GM18502 (cell line): ENCODE measurements around the gene SPDYE2.
"Not testable (repeated sequence)": the region's sequence is repeated elsewhere in the genome, so short reads cannot be mapped to it uniquely, and the experiment has no call there.

Experiments used
- ATAC-seq: cut with Tn5 transposase; IDR thresholded peaks from one replicate; pipeline ENCODE4 v1.9.1; 2021; ENCODE audit warnings: mild to moderate bottlenecking; ENCODE audit not compliant: unreplicated experiment, poor library complexity

Gene SPDYE2, protein sequence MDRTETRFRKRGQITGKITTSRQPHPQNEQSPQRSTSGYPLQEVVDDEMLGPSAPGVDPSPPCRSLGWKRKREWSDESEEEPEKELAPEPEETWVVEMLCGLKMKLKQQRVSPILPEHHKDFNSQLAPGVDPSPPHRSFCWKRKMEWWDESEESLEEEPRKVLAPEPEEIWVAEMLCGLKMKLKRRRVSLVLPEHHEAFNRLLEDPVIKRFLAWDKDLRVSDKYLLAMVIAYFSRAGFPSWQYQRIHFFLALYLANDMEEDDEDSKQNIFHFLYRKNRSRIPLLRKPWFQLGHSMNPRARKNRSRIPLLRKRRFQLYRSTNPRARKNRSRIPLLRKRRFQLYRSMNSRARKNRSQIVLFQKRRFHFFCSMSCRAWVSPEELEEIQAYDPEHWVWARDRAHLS

DNA sequence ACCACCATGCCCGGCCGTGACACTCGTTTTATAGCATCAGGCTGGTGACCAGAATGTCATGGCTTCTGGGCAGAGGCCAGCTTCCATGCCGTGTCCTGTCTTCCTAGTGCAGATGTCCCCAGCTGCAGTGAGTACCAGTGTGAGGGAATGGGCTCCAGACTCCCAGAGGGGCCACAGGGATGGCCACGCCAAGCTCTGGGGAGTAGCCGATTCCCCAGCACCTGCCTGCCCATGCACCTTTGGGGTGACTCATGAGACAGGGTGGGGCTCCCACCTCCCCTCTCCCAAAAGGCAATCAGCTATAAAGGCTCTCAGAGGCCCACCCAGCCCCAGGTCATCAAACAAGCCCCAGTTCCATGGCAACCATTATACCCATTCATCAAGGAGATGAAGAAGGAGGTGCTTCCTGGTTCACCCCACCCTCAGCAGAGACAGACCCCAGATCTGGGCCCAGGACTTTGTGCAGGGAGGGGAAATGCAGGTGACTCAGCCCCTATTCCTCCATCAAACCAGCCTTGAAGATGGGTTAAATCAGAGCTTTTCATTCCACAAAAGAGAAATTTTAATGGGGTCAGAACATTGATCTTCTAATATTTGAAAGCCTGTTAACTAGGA lies at the start of gene SPDYE2:
SPDYE2 (plus strand) TSS at position 419 of the 615 bp plus-strand sequence. CDS start 2,030 bp downstream, outside the sequence.
- not testable (repeated sequence) for ATAC-seq

DNA sequence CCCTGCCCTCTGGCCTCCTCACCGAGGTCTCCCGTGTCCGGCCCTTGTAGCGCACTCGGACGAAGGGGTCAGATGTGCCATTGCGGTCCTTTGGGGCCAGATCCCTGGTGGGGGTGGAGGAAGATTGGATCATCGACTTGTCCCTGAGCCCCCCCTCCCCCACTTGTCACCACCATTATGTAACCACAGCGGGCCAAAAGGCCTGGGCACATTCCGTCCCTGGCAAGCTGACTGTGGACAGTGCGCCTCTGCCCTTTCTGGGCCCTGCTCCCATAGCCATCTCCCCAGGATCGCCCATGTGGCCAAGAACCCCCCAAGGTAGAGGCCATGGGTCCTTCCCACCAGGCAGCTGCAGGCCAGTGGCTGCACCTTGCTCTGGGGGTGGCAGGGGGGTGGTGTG lies 47.9 kb upstream of the SPDYE2 start:
- not testable (repeated sequence) for ATAC-seq

DNA sequence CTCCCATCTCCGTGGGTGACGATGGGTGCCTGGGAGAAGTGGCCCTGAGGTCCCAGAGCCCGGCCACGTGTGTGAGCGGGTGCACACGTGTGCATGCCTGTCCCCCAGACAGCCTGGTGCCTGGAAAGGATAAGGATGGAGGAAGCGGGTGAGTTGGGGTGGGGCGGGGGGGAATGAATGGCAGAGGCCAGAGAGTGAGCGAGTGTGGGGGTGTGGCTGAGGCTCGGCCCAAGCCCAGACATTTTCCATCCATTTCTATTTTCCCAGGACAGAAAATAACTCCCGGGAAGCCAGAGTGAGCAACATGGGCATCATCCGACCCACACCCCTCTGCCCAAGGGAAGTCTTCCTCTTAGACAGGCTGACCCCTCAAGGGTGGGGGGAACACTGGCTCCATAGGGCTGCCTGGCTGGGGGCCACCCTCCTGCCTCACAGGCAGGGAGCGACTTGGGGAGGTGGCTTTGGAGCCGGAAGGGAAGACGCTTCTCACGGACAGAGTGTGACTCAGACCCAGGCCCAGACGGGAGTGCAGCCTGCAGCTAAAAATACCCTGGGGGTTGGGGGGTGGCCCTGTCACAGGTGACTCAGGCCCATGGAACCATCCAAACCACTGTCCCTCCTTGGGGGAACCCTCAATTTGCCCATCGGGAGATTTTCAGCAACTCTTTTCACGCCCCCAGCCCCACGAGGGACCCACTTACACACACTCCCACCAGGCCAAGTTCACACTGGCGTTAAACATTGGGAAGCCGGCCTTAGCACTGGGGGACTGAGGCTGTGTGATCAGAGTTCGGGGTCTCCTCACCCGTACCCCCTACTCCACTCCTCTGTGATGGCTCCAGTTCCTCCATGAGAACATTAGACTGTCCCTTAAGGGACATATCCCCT lies 45.5 kb upstream of the SPDYE2 start:
- not testable (repeated sequence) for ATAC-seq

DNA sequence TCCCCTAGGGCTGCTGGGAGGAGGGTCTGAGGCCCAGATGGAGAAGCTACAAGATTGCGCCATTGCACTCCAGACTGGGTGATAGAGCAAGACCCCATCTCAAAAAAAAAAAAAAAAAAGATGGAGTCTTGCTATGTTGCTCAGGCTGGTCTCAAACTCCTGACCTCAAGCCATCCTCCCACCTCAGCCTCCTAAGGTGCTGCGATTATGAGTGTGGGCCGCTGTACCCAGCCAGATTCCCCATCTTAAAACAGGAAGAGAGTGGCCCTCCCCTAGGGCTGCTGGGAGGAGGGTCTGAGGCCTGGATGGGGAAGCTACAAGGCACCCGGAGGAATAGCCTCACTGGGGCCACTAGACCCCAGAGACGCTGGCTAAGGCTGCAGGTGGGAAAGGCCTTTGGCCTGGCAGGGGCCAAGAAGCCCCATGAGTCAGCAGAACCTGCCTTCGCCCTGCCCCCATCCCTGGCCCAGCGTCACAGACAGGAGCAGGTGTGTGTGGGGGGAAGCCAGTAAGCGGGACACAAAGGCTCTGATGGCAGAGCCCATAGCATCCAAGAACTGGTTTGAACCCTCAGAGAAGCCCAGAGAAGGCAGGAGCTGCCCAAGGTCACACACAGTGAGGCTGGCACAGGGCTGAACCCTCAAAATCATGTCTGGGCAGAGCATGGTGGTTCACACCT lies 43.5 kb upstream of the SPDYE2 start:
- ATAC-seq: not testable (repeated sequence)

DNA sequence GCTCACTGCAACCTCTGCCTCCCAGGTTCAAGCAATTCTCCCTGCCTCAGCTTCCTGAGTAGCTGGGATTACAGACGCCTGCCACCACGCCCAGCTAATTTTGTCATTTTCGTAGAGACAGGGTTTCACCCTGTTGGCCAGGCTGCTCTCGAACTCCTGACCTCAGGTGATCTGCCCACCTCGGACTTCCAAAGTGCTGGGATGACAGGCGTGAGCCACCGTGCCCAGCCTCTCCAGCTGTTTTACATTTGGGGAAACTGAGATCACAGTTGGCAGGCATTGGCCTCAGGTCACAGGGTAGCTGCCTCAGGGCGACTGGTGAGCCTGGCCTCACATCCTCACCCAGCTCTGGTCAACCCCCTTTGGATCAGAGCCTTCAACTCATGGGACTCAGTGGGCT lies 40.5 kb upstream of the SPDYE2 start:
- ATAC-seq: not testable (repeated sequence)

DNA sequence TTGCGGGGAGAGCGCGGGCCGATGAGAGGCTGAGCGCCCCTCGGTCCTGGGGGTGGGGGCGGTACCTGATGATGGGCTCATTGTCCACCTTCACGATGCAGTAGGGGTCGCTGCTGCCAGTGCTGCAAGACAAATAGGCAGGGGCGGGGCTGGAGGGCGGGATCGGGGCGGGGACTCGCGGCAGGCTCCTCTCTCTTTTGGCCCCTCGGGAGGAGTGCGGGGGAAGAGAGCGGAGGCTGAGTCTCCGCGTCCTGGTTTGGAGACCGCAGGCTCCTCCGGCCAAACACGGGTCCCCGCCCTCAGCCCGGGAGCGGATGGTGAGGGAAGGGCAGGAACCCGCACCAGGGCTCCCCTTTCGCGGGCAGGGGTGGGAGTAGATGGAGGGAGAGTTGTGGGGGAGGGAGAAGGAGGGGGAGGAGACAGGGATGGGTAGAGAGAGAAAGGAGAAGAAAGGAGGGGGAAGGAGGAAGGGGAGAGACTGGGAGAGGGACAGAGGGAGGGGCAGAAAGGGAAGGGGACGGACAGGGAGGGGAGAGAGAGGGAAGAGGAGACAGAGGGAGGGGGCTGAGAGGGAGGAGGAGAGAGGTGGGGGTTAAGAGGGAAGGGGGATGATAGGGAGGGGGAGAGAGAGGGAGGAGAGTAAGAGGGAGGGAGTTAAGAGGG lies 39.0 kb upstream of the SPDYE2 start:
- ATAC-seq: peak; percentile 45

DNA sequence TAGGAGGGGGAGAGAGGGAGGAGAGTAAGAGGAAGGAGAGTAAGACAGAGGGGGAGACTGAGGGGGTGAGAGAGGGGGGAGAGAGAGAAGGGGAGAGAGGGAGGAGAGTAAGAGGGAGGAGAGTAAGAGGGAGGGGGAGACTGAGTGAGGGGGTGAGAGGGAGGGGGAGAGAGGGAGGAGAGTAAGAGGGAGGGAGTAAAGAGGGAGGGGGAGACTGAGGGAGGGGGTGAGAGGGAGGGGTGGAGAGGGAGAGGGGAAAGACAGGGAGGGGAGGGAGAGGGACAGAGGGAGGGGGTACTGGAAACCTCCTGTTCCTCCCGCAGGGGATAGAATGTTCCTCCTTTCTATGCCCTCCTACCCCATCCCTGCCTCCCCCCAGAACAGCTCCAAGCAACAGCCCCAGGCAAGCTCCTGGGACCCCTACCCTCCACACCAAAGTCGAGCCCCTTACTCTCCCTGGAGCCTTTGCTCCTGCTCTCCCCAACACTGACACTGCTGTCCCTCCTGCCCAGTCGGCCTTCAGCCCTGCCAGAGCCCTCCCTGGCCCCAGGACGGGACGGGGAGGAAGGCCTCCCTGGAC lies 38.3 kb upstream of the SPDYE2 start:
- not testable (repeated sequence) for ATAC-seq

DNA sequence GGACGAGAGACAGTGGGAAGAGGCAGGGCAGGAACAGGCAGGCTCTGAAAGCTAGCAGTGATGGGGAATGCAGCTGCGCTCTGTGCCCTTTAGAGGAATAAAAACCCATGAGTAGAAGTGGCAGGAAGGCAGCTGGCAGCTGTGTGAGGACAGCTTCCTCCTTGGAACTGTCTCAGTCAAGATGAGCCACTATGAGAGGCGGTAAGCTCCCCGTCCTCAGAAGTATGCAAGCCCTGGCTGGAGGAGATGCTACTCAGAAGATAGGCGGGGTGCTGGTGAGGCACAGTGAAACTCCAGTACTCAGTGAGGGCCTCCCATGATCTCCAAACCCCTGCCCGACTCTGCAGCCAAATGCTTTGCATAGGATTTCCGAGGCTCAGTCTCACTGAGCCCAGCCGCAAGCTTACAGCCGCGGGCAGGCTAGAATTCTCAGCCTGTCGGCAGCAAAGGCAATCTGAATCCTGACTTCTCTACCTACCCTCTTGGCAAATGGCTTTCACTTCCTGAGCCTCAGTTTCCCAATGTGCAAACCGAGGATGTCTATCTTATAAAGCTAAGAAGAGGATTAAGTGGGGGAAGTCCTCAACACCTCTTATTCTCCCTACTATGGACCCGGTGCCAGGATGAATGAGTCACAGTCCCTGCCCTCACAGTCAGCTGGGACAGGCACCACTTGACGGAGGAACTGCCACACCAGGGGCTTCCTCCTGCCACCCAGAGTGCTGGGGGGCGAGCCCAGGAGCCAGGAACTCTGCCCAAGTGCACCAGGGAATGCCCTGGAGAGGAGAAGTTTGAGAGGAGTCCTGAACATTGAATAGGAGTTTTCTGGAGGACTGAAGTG lies 35.9 kb upstream of the SPDYE2 start:
- peak; percentile 80 for ATAC-seq

DNA sequence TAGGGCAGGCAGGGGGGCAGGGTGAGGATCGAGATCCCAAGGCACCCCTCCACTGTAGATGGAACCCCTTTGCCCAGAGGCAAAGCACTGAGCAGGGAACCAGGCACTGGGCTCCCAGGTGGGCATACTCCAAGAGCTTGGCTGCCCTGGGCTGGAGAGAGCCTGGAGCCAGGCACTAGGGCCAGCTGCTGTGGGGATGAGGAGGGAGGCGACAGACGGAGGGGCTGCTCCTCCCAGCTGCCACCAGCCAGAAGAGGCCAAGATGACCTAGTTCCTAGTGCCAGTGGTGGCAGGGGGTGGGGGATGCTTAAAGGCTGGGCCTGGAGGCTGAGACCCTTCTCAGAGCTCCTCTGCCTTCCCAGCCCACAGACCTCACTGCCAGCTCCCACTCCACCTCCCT lies 35.1 kb upstream of the SPDYE2 start:
- ATAC-seq: not testable (repeated sequence)

DNA sequence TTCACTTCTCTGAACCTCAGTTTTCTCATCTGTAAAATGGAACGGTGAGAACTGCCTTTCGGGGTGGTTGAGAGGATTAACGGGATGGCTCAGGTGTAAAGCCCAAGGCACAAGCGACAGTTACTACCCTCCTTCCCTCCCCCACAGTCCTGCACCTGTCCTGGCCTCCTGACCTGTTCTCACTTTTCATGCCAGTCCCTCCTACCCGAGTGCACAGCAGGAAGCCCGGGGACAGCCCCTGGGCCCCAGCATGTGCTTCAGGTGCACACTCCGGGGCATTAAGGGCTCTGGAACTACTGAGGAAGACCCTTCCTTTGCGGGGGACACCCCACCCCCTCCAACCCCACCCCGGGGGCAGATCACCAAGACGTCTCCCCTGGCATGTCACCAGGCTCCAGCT lies 34.1 kb upstream of the SPDYE2 start:
- ATAC-seq: not testable (repeated sequence)

DNA sequence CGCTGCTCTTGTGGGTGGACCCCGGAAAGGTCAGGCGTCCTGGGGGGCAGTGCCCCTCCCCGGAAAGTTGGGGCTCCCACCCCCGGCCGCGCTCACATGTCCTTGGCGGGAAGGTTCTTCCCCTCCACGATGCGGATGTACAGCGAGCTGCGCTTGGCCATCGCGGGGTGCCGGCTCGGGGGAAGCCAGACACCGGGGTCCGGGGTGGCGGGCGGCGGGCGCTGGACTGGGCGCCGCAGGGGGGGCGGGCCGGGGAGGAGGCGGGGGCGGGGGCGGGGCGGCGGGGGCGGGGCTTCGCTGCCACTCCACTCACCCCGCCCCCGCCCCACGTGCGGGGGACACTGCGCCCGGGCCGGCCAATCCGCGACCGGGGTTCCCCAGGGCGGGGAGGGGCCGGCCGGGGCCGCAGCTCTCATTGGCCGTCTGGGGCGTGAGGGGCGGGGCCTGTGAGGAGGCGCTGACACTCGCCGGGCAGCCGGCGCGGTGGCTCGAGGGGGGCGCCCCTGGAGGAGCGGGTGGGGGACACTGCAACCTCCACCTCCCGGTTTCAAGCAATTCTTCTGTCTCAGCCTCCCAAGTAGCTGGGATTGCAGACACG lies 33.4 kb upstream of the SPDYE2 start, which contains the start of gene RASA4B:
RASA4B (minus strand) TSS at position 228 of the 598 bp plus-strand sequence; CDS start at position 161, 67 bp downstream.
- peak; percentile 61 for ATAC-seq

DNA sequence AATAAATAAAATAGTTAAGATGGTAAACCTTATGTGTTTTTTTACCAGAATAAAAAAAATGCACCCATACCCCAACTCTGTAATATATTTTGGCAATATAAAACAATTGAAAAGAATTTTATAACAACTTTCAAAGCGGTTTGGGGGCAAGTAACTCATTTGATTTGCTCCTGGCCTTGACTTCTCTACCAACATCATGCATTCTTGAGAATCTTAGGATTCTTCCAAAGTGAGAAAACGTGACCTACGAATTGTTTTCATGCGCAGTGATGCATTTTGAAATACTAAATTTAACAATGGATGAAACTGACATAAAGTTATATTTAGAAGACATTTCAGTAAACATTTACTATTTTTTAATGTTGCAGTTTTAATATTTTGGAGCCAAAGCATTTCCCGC lies 30.2 kb upstream of the SPDYE2 start:
- not testable (repeated sequence) for ATAC-seq

DNA sequence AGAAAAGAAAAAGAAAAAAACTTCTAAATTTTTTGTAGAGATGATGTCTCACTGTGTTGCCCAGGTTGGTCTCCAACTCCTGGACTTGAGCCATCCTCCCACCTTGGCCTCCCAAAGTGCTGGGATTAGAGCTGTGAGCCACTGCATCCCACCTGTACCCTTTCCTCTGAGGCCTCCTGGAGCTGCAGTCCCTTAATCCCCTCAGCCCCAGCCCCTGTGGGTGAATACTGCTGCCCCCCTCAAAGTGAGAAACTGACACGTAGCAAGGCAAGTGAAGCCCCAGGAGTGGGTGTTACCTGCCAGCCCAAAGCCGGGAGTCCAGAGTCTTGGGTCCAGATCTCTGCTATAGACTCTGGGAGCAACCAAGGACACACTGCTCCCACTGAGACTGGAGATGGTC lies 26.2 kb upstream of the SPDYE2 start:
- not testable (repeated sequence) for ATAC-seq

DNA sequence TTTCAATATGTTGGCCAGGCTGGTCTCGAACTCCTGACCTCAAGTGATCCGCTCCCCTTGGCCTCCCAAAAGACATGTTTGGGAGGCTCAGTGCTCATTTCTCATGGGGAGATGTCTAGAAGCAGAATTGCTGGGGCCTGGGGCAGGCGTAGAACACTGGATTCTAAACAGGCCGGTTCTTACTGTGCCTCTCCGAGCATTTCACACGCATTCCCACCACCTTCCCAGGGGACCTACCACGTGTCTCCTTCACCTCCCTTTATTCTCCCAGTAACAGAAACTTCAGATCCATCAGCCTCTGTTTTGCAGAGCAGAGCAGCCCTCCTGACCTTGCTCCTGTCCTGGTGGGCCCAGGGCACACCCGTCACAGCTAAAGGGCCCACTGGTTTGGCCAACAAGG lies 23.8 kb upstream of the SPDYE2 start:
- ATAC-seq: not testable (repeated sequence)

DNA sequence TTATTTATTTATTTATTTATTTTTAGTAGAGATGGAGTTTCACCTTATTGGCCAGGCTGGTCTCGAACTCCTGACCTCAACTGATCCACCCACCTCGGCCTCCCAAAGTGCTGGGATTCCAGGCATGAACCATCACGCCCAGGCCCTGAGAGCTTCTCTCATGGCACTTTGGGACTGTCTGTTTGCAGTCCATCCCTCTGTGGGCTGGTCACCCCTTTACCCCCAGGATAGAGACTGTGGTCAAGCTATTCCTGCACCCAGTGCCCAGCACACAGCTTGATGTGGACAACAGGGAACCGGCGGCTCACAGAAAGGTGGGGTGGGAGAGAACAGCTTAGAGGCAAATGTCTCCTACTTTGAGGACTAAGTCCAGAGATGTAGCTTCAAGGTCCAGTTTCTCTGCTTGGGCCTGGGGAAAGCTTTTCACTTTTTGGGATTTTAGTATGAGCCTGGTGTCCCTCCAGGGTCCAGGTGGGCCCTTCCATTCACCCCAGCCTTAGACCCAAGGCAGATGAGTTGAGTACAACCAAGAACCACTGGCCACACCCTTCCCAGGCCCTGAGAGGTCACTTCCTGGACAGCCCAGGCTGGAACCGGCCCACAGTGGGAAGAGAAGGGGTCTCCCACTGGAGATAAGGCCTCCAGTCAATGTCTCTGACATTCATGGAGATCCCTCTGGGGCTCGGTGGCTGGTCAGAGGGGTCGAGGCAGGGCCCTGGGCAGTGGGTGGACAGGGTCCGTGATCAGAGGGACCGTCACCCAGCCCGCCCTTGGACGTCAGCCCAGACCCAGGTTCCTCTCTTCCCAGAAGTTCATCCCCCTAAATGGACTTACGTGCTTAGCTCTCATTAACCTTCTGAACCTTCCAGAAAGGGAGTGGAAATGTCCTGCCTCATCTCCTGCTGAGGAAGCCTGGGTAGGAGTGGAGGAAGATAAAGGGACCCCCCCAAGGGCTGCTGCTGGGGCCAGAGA lies 22.9 kb upstream of the SPDYE2 start:
- not testable (repeated sequence) for ATAC-seq

DNA sequence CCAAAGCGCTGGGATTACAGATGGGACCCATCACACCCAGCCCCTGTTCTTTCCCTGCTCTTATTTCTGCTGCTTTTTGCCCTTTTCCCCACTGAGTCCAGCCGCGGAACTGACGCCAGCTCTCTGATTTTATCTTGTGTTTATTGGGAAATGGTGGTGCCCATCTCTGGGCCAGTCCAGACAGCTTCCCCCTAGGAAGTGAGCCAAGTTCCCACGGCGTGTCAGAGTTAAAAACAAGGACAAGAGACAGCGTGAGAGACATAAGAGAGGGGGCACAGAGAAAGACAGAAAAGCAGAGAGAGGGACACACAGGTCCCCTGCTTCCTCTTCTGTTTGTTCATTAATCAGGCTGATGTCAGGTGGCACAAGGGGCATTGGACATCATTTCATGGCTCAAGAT lies 19.4 kb upstream of the SPDYE2 start:
- ATAC-seq: not testable (repeated sequence)

DNA sequence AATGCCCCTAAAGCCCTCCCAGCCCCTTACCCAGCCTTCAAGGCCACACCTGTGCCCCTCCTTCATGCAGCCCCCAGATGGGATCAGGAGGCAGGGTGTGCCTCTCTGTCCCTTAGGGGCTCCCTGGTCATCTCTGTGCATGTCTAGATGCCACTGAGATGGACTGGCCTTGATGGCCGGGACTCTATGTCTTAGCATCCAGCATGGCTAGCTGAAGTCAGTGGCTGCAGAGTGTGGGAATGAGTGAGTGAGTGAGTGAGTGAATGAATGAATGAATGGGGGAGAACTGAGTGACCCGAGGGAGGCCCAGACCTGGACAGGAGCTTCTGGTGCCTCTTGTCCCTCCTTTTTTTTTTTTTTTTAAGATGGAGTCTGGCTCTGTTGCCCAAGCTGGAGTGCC lies 18.9 kb upstream of the SPDYE2 start:
- not testable (repeated sequence) for ATAC-seq
